NCI-H526 treated with DMSO at 0.1 percent for 48 hours (cell line): ENCODE measurements around the gene RNF121.

Experiments used
- DNase-seq: peaks from one replicate; lab custom pipeline; 2025; lab: John Stamatoyannopoulos, UW

The RNF121 gene

DNA sequence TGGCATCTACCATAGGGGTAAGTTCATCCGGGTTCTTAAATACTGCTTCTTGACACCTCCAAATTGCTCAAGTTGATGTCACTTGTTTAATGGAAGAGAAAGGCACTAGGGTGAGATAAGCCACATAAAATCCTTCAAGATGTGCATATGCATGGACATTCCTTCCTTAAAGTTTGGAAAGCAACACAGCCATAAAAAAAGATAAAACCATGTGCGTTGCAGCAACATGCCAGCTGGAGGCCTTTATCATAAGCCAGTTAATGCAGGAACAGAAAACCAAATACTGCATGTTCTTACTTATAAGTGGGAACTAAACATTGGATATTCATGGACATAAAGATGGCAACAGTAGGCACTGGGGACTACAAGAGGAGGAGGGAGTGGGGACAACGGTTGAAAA, 61.9 kb downstream of the RNF121 start:
- DNase-seq: no peak

DNA sequence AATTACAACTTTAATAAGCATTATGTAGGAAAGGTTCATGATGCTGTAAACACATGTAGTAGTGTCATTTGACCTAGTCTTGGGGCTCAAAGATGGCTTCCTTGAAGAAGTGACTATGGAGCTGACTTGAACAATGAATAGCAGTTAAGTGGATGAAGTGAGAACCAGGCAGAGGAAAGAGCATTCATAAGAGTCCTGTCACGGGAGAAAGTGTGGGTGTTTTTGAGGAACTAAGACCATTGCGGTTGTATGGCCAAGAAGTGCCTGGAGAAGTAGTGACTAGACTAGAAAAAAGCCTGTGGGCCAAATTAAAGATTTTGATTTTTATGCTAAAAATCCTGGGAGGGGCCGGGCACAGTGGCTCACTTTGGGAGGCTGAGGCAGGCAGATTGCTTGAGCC, 62.6 kb downstream of the RNF121 start:
- DNase-seq: no peak

DNA sequence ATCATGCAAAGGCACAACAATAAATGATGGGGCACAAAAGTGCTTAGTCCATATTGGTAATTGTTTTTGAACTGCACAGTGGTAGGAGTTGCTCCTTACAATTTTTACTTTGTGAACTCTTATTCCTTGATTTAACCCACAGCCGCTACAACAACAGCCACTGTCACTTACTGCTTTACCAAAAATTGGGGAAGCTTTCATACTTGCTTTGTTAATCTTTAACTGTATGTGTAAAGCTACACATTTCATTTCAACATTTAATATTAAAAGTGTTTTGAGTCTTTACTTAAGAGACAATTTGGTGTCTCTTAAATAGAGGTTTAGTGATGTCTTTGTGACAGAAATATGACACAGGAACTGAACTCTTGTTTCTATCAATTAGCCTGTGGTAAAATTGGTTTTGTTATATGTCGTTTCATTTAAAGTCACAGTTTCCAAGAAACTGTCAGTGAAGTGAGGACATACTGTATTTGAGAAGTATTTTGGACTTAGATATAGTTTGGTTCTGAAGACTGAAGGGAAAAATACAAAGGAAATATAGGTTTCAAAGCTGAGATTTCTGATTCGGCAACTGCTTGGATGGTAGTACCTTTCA, 63.4 kb downstream of the RNF121 start:
- DNase-seq: no peak

GRCh38 chr11:71994786-71995185, 65.9 kb downstream of the RNF121 start:
- no peak for DNase-seq

DNA sequence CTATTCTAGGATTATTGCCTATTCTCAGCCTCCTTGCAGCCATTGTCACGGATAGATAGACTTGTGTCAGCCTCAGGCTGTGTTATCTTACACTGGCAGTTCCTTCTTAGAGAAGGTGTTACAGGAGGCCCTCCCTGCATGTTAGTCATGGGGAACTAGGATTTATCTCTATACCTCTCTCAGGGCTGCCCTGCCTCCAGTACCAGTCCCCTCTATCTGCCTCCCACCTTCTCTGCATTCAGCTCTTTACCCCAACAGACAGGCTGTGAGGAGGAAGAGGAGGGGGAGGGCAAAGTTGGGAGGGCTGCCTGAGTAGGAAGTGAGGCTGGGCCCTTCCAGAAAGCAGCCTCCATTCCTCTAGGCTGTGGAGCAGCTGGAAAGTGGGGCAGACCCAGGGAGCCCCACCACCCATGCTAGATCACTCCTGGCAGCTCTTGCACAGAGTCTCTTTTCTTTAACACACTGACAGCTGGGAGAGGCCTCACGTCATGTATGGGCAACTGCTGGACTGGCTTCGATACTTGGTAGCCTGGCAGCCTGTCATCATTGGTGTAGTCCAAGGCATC, 67.0 kb downstream of the RNF121 start:
- DNase-seq: no peak

GRCh38 chr11:71996517-71996916, 67.7 kb downstream of the RNF121 start:
- no peak for DNase-seq

DNA sequence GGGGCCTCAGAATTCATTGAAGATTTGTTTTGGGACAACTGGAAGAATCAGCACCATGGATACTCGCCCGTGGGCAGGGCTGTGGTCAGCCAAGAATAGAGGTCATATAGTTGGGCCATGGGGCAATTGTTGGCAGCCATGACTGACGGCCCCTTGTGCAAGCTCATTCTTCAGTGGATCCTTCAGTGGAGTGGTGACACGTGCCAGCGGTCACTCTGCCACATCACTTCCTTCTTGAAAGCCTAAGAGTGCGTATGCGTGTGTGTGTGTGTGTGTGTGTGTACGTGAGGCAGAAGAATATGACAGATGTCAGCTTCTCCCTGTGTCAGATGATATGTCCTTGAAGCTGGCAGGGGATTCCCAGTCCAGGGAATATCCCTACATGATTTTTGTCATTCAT, 68.1 kb downstream of the RNF121 start:
- DNase-seq: no peak

DNA sequence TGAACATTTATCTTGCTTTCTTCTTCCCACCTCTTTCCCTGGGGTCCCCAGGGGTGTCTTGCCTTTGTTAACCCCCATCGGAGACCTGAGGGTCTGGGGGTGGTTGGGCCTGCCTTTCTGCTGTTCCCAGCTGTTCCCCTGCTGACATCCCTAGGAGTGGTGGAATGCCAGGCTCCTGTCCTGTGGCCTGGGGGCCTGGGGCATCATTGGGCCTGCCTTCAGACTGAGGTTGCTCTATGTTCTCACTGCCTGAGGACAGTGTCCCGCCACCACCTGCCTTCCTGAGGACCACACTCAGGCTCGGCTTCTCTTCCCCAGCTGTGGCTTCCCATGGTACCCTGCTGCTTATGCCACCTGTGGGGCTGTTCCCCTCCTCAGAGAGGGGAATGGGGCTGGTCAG, 68.7 kb downstream of the RNF121 start:
- no peak for DNase-seq

GRCh38 chr11:71998061-71998460, 69.2 kb downstream of the RNF121 start:
- DNase-seq: no peak

GRCh38 chr11:71998649-71999310, 69.9 kb downstream of the RNF121 start, which contains the start of gene IL18BP:
TSS of gene IL18BP (plus strand) at chr11:71998909. CDS start at chr11:71999985, 1,076 bp downstream.
- DNase-seq: no peak

DNA sequence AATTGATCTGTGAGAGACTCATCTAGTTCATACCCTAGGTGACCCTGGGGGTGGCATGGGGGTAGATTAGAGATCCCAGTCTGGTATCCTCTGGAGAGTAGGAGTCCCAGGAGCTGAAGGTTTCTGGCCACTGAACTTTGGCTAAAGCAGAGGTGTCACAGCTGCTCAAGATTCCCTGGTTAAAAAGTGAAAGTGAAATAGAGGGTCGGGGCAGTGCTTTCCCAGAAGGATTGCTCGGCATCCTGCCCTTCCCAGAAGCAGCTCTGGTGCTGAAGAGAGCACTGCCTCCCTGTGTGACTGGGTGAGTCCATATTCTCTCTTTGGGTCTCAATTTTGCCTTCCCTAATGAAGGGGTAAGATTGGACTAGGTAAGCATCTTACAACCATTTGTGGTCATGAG, 70.5 kb downstream of the RNF121 start:
- DNase-seq: no peak

DNA sequence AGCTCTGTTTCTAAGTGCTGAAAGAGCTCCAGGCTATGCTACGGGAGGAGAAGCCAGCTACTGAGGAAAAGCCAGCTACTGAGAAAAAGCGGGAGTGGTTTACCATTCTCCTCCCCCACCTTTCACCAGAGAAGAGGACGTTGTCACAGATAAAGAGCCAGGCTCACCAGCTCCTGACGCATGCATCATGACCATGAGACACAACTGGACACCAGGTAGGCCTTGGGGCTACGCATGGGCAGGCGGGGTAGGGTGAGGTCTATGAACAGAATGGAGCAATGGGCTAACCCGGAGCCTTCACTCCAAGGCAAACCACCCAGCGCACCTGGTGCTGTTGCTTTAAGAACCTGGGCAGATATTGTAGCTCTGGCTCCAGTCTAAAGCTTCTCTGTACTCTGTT, 71.0 kb downstream of the RNF121 start:
- DNase-seq: no peak

DNA sequence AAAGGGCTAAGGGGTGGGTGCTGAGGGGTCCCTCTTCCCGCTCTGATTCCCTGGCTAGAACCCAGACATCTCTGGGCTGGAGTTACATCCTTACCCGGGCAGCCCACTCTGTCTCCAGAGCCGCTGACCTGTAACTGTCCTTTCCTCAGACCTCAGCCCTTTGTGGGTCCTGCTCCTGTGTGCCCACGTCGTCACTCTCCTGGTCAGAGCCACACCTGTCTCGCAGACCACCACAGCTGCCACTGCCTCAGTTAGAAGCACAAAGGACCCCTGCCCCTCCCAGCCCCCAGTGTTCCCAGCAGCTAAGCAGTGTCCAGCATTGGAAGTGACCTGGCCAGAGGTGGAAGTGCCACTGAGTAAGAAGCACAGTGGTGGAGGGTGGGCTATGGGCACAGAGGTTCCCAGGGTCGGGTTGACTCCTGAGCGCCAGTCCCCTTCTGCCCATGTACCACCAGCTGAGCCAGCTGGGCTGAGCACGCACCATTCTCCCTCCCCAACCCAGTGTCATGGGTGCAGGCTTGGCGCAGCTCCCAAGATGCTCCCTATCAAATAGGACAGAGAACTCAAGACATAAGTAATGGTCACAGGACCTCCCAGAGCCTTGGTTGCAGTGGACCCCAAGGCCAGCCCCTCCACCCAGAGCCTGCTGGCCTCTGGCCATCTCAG, 71.5 kb downstream of the RNF121 start:
- DNase-seq: no peak

DNA sequence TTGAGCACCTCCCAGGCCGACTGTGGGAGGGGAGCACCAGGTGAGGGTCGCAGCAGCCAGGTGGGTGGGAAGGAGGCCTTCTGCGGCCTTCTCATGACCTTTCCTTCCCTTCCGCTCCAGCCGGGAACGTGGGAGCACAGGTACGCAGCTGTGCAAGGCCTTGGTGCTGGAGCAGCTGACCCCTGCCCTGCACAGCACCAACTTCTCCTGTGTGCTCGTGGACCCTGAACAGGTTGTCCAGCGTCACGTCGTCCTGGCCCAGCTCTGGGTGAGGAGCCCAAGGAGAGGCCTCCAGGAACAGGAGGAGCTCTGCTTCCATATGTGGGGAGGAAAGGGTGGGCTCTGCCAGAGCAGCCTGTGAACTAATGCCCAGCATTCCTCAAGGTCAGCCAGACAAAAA, 72.4 kb downstream of the RNF121 start:
- DNase-seq: no peak

DNA sequence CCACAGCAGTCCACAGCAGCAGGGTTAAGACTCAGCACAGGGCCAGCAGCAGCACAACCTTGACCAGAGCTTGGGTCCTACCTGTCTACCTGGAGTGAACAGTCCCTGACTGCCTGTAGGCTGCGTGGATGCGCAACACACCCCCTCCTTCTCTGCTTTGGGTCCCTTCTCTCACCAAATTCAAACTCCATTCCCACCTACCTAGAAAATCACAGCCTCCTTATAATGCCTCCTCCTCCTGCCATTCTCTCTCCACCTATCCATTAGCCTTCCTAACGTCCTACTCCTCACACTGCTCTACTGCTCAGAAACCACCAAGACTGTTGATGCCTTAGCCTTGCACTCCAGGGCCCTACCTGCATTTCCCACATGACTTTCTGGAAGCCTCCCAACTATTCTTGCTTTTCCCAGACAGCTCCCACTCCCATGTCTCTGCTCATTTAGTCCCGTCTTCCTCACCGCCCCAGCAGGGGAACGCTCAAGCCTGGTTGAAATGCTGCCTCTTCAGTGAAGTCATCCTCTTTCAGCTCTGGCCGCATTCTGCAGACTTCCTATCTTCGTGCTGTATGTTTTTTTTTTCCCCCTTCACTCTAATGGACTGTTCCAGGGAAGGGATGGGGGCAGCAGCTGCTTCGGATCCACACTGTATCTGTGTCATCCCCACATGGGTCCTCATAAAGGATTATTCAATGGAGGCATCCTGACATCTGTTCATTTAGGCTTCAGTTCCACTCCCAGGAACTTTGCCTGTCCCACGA, 73.2 kb downstream of the RNF121 start:
- no peak for DNase-seq

- no peak for DNase-seq
Measured at GRCh38 chr11:72002841-72003775, 74.3 kb downstream of the RNF121 start.

- no peak for DNase-seq
Measured at GRCh38 chr11:72003776-72004171, 74.9 kb downstream of the RNF121 start.

DNA sequence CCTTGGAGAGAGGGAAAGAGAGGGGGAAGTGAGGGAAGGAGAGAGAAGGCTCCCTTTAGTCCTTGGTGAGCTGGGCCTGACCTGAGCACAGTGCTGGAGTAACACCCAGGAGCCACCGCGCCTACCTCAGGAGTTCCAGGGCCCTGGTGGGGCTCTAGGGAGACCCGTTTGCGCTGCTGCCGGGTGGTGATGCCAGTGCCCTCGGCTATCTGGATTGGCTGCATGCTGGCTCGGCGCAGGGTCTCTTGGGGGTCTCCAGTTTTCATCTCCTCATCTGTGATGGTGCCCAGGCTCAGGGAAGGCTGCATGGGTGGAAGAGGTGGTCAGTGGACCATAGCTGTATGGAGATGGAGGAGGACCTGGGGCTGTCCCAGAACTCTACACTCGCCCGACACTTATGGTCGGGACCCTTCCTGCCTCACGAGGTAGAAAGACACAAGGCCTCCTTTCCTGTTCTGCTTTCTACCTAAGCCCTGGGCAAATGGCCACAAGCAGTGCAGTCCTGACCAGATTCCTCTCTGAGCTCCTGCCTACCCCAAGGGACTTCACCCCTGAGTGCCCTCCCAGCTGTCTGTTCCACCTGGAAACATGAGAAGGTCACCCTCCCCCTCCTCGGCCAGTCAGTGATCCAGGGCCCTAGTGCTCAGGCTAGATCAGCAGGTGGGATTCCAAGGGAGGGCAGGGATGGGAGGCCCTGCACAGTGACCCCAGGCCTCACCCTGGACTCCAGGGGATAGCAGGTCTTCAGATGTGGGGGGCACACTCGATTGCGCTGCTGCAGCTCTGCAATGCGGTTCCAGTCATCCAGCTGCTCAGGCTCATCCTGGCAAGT, 75.9 kb downstream of the RNF121 start:
- no peak for DNase-seq

DNA sequence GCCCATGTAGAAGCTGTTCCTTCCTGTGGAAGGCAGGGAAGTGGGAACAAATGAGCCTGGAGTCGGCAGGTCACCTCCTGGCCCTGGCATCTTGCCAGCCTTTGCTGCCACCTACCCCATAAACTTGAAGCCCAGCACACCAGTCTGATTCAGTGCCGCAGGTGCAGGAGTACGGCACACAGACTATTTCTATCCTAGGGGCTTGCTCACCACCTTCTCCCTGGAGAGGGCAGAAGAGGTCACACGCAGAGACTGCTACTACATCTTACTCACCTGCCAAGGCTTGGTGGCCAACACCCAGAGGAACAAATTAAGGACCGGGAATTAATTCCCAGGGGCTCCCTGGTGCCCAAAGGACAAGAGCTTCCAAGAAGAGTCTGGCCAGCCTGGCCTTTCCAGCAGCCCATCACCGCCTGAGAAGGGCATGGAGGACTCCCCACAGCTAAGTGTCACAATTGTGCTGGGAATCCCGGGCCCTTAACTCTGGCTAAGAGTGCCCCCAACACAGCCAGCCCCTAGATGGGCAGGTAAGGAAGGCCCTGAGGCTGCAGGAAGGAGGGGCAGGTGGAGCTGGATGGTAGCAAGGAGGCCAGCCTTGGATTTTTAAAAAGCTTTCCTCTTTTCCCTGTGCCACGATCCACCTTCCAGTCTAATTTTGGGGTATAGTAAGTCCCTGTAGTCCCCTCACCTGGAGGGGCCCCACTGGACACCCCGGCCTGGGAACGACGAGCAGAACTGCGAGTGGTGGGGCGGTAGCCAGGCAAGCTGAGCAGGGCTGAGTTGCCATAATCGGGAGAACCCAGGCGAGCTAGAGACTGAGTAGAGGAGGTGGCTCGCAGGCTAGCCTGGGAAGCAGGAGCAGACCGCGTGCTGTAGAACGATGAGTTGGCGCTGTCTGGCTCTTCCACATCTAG, 76.8 kb downstream of the RNF121 start:
- DNase-seq: no peak
